Measurements from ENCODE around the gene MMP12.

The MMP12 gene

GRCh38 chr11:102849311-102849710, 25.5 kb downstream of the MMP12 start:
- no peak for DNase-seq

GRCh38 chr11:102846292-102846691, 28.5 kb downstream of the MMP12 start:
- no peak for DNase-seq

GRCh38 chr11:102843489-102843888, 31.3 kb downstream of the MMP12 start, which contains the start of gene MMP3:
TSS of gene MMP3 (minus strand) at chr11:102843609. CDS start at chr11:102843546, 63 bp downstream.
- no peak for DNase-seq

DNA sequence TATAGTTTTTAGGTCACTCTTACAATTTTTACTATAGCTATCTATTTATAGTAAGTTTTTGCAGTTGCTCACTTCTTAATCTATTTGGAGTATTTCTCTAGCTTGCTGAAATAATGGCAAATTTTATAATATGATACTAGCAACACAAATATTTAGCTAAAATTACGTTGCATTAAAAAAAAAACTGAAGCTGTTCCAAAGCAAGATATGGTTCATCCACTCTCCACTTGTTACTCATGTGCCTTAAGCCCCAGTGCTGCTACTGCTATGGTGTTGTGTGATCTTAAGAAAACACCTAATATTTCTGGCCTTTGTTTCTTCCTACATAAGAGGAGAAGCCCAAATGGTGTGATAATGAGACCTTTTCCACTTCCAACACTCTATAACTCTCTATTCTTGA, 31.9 kb downstream of the MMP12 start:
- DNase-seq = no peak

GRCh38 chr11:102840018-102840417, 34.8 kb downstream of the MMP12 start:
- DNase-seq = no peak

- no peak for DNase-seq
Observed at GRCh38 chr11:102837646-102838045, 37.1 kb downstream of the MMP12 start.

- DNase-seq = no peak
Observed at GRCh38 chr11:102837156-102837555, 37.6 kb downstream of the MMP12 start.

GRCh38 chr11:102836290-102836875, 38.4 kb downstream of the MMP12 start:
- no peak for DNase-seq

- no peak for DNase-seq
Observed at GRCh38 chr11:102833731-102834130, 41.1 kb downstream of the MMP12 start.

DNA sequence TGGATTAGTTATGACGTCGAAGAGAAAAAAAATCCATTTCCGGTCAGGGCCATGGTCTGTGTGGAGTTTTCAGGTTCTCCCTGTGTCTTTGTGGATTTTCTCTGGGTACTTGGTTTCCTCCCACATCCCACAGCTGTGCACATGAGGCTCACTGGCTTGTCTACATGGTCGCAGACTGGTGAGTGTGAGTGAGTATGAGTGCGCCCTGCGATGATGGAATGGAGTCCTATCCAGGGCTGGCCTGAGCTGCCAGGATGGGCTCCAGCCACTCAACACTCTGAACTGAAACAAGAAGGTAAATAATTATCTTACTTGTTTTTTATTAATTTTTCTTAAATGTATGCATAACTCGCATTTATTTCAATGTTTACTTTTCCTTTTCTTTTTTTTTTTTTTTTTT, 42.2 kb downstream of the MMP12 start:
- no peak for DNase-seq

GRCh38 chr11:102831489-102832440, 43.0 kb downstream of the MMP12 start:
- DNase-seq = no peak

GRCh38 chr11:102831128-102831488, 43.7 kb downstream of the MMP12 start:
- DNase-seq = no peak

DNA sequence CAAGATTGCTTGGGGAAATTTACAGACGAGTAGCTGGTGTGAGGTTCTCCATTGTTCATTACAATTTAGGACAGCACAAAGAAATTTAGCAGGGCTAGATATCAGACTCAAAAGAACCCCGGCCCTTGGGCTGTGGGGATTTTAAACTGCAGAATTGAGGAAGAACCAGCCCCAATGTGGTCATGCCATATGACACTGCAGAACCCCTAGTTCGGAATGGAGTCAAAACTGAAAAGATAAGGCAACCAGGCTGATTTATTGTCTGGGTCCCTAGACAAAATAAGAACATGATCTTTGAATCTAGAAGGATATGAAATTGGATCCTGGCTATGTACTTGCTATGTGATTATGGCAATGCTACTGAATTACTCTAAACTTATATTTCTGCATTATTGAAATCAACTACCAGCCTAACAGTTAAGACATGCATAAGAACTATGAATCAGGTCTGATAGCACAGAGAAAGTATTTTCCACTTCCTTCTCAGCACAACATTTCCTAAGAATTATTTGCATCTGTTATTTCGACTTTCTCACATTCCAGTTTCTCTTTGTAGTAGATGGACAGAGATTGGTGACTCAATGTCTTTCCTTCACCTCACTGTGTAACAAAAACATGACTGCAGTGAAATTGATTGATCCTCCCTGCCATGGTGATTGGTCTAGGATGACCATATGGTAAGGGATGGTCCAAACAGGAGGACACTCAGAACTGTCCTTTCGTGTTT, 44.6 kb downstream of the MMP12 start:
- DNase-seq = no peak

DNA sequence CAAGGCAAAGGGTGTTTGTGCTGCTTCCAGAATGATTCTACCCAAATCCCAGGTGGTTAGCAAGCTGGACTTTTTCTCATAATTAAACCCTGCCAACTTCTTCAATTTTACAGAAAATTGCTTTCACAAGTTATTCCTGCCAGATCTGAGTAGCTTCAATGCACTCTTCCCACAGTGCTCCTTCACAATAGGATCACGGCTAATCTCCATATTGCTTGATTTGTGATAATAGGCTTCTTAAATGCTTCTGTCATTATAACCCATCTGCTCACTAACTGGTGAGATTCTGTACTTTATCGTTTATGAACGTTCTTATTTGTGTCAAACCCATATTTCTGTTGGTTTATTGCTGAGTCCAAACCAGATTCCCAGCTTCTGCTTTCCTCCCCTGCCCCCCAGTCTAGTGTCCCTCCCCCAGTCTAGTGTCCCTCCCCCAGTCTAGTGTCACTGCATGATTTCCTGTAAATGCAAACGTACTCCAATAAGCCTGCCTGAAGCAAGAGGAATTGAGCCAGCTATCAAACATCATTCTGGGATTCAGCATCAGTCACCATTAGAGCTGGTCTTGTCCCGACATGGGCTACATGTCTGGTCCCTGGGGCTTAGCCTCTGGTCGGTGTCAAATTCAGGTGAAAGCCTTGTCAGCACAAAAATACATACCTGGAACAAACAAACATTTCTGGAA, 45.3 kb downstream of the MMP12 start:
- DNase-seq = no peak

DNA sequence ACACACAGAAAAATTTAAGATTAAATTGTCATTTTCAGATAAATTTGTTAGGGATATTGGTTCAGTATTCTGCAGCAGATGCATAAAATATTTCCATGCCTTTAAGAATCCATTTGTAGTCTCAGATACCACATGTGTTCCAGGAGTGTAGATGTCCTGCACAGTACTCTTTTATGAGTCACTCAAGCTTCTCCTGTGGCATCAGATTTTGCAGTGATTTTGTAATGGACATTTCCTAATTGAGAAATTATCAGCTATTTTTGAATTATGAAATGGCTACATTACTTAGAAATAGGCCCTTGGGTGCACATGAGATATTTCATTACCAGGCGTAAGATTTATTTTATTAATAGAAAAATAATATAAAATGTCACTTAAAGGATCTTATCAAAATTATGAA, 50.2 kb downstream of the MMP12 start:
- no peak for DNase-seq

DNA sequence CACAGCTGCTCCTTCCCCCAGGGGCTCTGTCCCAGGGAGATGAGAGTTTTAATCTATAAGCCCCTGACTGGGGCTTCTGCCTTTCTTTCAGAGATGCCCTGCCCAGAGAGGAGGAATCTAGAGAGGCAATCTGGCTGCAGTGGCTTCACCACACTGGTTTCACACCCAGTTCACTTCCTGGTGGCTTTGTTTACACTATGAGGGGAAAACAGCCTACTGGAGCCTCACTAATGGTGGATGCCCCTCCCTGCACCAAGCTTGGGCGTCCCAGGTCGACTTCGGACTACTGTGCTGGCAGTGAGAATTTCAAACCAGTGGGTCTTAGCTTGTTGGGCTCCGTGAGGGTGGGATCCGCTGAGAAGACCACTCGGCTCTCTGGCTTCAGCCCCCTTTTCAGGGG, 55.3 kb downstream of the MMP12 start:
- no peak for DNase-seq

DNA sequence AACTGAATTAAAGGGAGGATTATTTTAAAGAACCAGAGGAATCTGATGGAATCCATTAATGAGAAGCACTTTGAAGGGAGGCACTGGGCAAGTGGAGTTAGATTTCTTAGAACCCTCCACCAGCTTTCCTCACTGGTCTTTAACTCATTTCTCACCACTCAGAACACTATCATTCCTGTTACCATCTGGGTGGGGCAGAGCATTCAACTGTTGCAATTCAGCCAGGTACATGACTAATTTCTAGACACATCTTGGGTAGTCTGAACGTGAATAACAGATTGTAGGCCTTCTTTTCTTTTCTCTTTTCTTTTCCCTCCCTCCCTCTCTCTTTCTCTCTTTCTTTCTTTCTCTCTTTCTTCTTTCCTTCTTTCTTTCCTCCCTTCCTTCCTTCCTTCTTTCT, 61.3 kb downstream of the MMP12 start:
- no peak for DNase-seq

Data from CD4-positive, alpha-beta T cell treated with Interleukin-6 for 4 hours (primary cell).